ENCODE results near the gene AK5.

Gene AK5

GRCh38 chr1:77234943-77235342 lies 46.9 kb upstream of the AK5 start:
- Histone ChIP-seq H3K9me3 (ENCODE audit: control insufficient read depth, insufficient read depth, low read length) (no peaks in the 10 kb centered on the region), H3K9me2 (replicated peaks; ENCODE audit: control insufficient read depth, low read length) (no peaks in the 10 kb centered on the region), H3K27me3 (ENCODE audit: control insufficient read depth, low read length) (0 out of 2 replicates have a peak, but pooled peaks cover 2% of the 10 kb centered on the region), H3K4me2 (ENCODE audit: low read length) (no peak overlapping the region), H3K79me2 (ENCODE audit: control insufficient read depth, low read length) (no peaks in the 10 kb centered on the region), H3K36me3 (ENCODE audit: control insufficient read depth, low read length) (no peaks in the 10 kb centered on the region), H3F3A (ENCODE audit: control insufficient read depth, insufficient read depth) (no peaks in the 10 kb centered on the region), H3K4me3 (ENCODE audit: low read length) (no peak overlapping the region), H4K20me1 (ENCODE audit: control insufficient read depth, insufficient read depth, low read depth, low read length) (no peaks in the 10 kb centered on the region), H3K4me1 (ENCODE audit: control insufficient read depth, low read length) (no peaks in the 10 kb centered on the region), H3K27ac (ENCODE audit: low read depth, low read length) (no peak overlapping the region)
- TF ChIP-seq EZH2phosphoT487 (IDR thresholded peaks at IDR 0.05; ENCODE audit: borderline replicate concordance, low read length), result no peak
- TF ChIP-seq, protein P1, sequence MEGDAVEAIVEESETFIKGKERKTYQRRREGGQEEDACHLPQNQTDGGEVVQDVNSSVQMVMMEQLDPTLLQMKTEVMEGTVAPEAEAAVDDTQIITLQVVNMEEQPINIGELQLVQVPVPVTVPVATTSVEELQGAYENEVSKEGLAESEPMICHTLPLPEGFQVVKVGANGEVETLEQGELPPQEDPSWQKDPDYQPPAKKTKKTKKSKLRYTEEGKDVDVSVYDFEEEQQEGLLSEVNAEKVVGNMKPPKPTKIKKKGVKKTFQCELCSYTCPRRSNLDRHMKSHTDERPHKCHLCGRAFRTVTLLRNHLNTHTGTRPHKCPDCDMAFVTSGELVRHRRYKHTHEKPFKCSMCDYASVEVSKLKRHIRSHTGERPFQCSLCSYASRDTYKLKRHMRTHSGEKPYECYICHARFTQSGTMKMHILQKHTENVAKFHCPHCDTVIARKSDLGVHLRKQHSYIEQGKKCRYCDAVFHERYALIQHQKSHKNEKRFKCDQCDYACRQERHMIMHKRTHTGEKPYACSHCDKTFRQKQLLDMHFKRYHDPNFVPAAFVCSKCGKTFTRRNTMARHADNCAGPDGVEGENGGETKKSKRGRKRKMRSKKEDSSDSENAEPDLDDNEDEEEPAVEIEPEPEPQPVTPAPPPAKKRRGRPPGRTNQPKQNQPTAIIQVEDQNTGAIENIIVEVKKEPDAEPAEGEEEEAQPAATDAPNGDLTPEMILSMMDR (IDR thresholded peaks at IDR 0.05; ENCODE audit: low read depth, low read length, poor library complexity, severe bottlenecking), result no peak

GRCh38 chr1:77238462-77238861 lies 43.4 kb upstream of the AK5 start:
- no peaks in the 10 kb centered on the region for H3K4me1 ChIP-seq (ENCODE audit: control insufficient read depth, low read length)
- no peaks in the 10 kb centered on the region for H3F3A ChIP-seq (ENCODE audit: control insufficient read depth, insufficient read depth)
- H3K9me3 ChIP-seq (ENCODE audit: control insufficient read depth, insufficient read depth, low read length), result no peaks in the 10 kb centered on the region
- no peaks in the 10 kb centered on the region for H3K79me2 ChIP-seq (ENCODE audit: control insufficient read depth, low read length)
- no peaks in the 10 kb centered on the region for H4K20me1 ChIP-seq (ENCODE audit: control insufficient read depth, insufficient read depth, low read depth, low read length)
- H3K27me3 ChIP-seq (ENCODE audit: control insufficient read depth, low read length), result 0 out of 2 replicates have a peak, but pooled peaks cover 2% of the 10 kb centered on the region
- no peaks in the 10 kb centered on the region for H3K9me2 ChIP-seq (replicated peaks; ENCODE audit: control insufficient read depth, low read length)
- H3K4me2 ChIP-seq (ENCODE audit: low read length), result no peak overlapping the region
- no peak for TF ChIP-seq EZH2phosphoT487 (IDR thresholded peaks at IDR 0.05; ENCODE audit: borderline replicate concordance, low read length)
- TF ChIP-seq, protein P1 (IDR thresholded peaks at IDR 0.05; ENCODE audit: low read depth, low read length, poor library complexity, severe bottlenecking), result no peak
- H3K4me3 ChIP-seq (ENCODE audit: low read length), result no peak overlapping the region
- H3K36me3 ChIP-seq (ENCODE audit: control insufficient read depth, low read length), result no peaks in the 10 kb centered on the region
- H3K27ac ChIP-seq (ENCODE audit: low read depth, low read length), result no peak overlapping the region

GRCh38 chr1:77239311-77239710 lies 42.5 kb upstream of the AK5 start:
- TF ChIP-seq, protein P1 (IDR thresholded peaks at IDR 0.05; ENCODE audit: low read depth, low read length, poor library complexity, severe bottlenecking), result no peak
- no peak for TF ChIP-seq EZH2phosphoT487 (IDR thresholded peaks at IDR 0.05; ENCODE audit: borderline replicate concordance, low read length)
- H3K36me3 ChIP-seq (ENCODE audit: control insufficient read depth, low read length), result no peaks in the 10 kb centered on the region
- 0 out of 2 replicates have a peak, but pooled peaks cover 2% of the 10 kb centered on the region for H3K27me3 ChIP-seq (ENCODE audit: control insufficient read depth, low read length)
- H3K79me2 ChIP-seq (ENCODE audit: control insufficient read depth, low read length), result no peaks in the 10 kb centered on the region
- H3K9me2 ChIP-seq (replicated peaks; ENCODE audit: control insufficient read depth, low read length), result no peaks in the 10 kb centered on the region
- no peak overlapping the region for H3K4me3 ChIP-seq (ENCODE audit: low read length)
- H3K9me3 ChIP-seq (ENCODE audit: control insufficient read depth, insufficient read depth, low read length), result no peaks in the 10 kb centered on the region
- H3K4me2 ChIP-seq (ENCODE audit: low read length), result no peak overlapping the region
- no peaks in the 10 kb centered on the region for H4K20me1 ChIP-seq (ENCODE audit: control insufficient read depth, insufficient read depth, low read depth, low read length)
- no peaks in the 10 kb centered on the region for H3F3A ChIP-seq (ENCODE audit: control insufficient read depth, insufficient read depth)
- no peaks in the 10 kb centered on the region for H3K4me1 ChIP-seq (ENCODE audit: control insufficient read depth, low read length)
- H3K27ac ChIP-seq (ENCODE audit: low read depth, low read length), result no peak overlapping the region
